Measurements from ENCODE around the gene PTGDR2.

DNA sequence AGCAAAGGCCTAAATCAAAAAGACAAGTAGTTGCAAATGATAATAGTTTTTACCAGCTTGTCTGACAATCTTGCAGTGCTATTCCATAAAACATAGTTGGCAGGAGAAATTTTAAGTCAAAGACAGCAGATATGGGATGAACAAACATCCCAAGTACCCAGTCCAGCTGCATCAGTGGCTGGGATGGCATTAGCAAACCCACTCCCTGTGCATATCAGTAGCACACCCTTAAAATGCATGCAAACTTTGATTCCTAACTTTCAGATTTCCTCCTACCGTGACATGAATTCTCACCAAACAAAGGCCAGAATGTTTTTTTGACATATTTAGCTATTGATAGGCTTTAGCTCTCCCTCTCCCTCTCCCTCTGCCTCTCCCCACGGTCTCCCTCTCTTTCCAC is 41.6 kb downstream of the PTGDR2 start:
- TF ChIP-seq, protein P1, sequence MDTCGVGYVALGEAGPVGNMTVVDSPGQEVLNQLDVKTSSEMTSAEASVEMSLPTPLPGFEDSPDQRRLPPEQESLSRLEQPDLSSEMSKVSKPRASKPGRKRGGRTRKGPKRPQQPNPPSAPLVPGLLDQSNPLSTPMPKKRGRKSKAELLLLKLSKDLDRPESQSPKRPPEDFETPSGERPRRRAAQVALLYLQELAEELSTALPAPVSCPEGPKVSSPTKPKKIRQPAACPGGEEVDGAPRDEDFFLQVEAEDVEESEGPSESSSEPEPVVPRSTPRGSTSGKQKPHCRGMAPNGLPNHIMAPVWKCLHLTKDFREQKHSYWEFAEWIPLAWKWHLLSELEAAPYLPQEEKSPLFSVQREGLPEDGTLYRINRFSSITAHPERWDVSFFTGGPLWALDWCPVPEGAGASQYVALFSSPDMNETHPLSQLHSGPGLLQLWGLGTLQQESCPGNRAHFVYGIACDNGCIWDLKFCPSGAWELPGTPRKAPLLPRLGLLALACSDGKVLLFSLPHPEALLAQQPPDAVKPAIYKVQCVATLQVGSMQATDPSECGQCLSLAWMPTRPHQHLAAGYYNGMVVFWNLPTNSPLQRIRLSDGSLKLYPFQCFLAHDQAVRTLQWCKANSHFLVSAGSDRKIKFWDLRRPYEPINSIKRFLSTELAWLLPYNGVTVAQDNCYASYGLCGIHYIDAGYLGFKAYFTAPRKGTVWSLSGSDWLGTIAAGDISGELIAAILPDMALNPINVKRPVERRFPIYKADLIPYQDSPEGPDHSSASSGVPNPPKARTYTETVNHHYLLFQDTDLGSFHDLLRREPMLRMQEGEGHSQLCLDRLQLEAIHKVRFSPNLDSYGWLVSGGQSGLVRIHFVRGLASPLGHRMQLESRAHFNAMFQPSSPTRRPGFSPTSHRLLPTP (IDR thresholded peaks at IDR 0.05; ENCODE audit: borderline replicate concordance, extremely low read depth, insufficient read length) = no peak
- TF ChIP-seq, protein P2, sequence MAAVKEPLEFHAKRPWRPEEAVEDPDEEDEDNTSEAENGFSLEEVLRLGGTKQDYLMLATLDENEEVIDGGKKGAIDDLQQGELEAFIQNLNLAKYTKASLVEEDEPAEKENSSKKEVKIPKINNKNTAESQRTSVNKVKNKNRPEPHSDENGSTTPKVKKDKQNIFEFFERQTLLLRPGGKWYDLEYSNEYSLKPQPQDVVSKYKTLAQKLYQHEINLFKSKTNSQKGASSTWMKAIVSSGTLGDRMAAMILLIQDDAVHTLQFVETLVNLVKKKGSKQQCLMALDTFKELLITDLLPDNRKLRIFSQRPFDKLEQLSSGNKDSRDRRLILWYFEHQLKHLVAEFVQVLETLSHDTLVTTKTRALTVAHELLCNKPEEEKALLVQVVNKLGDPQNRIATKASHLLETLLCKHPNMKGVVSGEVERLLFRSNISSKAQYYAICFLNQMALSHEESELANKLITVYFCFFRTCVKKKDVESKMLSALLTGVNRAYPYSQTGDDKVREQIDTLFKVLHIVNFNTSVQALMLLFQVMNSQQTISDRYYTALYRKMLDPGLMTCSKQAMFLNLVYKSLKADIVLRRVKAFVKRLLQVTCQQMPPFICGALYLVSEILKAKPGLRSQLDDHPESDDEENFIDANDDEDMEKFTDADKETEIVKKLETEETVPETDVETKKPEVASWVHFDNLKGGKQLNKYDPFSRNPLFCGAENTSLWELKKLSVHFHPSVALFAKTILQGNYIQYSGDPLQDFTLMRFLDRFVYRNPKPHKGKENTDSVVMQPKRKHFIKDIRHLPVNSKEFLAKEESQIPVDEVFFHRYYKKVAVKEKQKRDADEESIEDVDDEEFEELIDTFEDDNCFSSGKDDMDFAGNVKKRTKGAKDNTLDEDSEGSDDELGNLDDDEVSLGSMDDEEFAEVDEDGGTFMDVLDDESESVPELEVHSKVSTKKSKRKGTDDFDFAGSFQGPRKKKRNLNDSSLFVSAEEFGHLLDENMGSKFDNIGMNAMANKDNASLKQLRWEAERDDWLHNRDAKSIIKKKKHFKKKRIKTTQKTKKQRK (IDR thresholded peaks at IDR 0.05; ENCODE audit: borderline replicate concordance, low read depth, low read length) = no peak
- TF ChIP-seq, protein P3, sequence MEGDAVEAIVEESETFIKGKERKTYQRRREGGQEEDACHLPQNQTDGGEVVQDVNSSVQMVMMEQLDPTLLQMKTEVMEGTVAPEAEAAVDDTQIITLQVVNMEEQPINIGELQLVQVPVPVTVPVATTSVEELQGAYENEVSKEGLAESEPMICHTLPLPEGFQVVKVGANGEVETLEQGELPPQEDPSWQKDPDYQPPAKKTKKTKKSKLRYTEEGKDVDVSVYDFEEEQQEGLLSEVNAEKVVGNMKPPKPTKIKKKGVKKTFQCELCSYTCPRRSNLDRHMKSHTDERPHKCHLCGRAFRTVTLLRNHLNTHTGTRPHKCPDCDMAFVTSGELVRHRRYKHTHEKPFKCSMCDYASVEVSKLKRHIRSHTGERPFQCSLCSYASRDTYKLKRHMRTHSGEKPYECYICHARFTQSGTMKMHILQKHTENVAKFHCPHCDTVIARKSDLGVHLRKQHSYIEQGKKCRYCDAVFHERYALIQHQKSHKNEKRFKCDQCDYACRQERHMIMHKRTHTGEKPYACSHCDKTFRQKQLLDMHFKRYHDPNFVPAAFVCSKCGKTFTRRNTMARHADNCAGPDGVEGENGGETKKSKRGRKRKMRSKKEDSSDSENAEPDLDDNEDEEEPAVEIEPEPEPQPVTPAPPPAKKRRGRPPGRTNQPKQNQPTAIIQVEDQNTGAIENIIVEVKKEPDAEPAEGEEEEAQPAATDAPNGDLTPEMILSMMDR (IDR thresholded peaks at IDR 0.05 in 2 of 3, conservative IDR thresholded peaks at IDR 0.05 in 1 of 3; ENCODE audit: insufficient read depth in 2 of 3, low read depth in 1 of 3, low read length in 3 of 3) = no peak
- TF ChIP-seq POLR3A (IDR thresholded peaks at IDR 0.05; ENCODE audit: borderline replicate concordance, extremely low read depth, insufficient read depth, insufficient read length) (no peak), RNF2 (IDR thresholded peaks at IDR 0.05) (no peak)

Data from K562 (cell line).